NT2/D1 (cell line): ENCODE results near the gene HCN3.

Source experiments
- SUZ12 ChIP-seq: IDR thresholded peaks from 2 replicates; pipeline ENCODE4 v1.6.1; 2011; ENCODE audit not compliant: insufficient read length, insufficient read depth; ENCODE audit errors: extremely low read depth
- YY1 ChIP-seq: IDR thresholded peaks from 2 replicates; pipeline ENCODE4 v1.6.1; 2011; ENCODE audit not compliant: insufficient read length, insufficient read depth
- ZNF274 ChIP-seq: IDR thresholded peaks from 2 replicates; pipeline ENCODE4 v1.6.1; 2011; ENCODE audit warnings: mild to moderate bottlenecking, low read depth, low read length

DNA sequence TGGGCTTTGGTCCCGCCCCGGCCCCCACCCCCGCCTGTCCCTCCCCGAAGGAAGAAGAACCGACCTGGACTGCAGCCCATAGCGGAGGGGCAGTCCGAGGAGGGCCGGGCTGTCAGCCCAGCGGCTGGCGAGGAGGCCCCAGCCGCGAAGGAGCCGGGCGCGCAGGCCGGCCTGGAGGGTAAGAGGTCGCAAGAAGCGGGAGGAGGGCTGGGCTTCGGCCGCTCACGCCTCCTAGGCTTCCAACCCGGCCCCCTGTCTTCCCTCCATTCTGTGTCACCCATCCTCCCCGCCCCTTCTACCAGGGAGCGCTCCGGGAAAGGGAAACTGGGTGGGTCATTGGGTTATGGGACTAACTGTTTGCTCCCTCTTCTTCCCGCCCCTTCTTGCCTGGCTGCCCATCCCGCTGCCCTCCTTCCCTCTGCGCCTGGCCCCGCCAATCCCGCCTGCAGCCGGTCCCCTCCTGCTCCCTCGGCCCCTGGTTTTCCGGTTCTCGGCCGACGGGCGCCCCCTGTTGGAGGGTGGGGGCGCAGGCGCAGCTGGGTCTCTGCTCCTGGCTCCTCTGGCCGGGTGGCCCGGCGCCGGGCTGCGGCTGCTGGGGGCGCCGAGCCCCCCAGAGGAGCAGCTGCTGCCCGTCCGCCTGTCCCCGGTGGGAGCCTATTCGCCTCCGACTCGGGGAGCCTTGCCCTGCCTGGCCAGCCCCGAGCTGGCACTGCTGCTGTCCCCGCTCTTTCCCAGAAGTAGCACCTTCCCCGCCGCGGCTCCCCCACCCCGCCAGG lies 45.9 kb downstream of the HCN3 start:
- TF ChIP-seq SUZ12 (no peak), YY1 (no peak), ZNF274 (no peak)
